Left renal pelvis (tissue), 4 donors: Measurements from ENCODE around the gene HPS1. TPM values are rescaled to one million over a fixed set of nuclear protein-coding genes. Genes with fewer than 3 reads are reported as not detected.

Experiments used
- DNase-seq, 4 donors: peaks; one replicate each; pipeline ENCODE4 v3.0.0-alpha.2; 2013; ENCODE audit warnings: low read depth in 4 of 4, low spot score in 3 of 4
- polyA plus RNA-seq, 4 donors: library from polyadenylated mRNA; unstranded; fragments of 120-200 nt; gene quantifications; one replicate each; pipeline ENCODE4 v1.2.1, GENCODE V29; 2013; ENCODE audit not compliant: insufficient read length in 4 of 4

Gene HPS1
- 10 to 100 TPM; 29.6 to 47.4 (median 31.0) TPM for polyA plus RNA-seq

DNA sequence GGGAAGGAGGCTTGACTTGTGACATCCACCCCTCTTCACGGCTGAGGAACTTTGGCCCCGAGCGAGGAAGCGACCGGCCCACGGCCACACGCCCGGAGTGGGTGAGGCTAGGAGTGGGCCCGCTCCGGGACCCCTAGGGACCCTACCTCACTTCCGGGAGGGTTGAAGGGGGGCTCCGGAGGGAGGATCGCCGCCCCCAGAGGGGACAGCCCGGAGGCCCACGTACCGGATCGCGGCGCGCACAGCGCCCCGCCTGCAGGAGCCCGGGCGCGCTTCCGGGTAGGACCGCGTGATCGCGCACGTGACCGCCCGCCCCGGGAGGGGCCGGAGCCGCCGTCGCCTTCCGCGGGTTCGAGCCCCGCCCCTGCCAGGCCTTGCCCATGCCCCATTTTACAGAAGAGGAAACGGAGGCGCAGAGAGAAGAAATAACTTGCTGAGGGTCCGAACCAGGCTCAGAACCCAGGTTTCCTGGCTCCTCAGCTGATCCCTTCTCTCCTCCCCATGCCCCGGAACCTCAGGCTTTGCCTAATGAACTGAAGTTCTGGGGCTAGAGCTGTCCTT, at the start of gene HPS1:
Gene HPS1 (minus strand): TSS at position 275 of the 561 bp plus-strand sequence. CDS start 3,695 bp downstream, outside the sequence.
- DNase-seq = peak; percentile 35 to 46 (median 40)

DNA sequence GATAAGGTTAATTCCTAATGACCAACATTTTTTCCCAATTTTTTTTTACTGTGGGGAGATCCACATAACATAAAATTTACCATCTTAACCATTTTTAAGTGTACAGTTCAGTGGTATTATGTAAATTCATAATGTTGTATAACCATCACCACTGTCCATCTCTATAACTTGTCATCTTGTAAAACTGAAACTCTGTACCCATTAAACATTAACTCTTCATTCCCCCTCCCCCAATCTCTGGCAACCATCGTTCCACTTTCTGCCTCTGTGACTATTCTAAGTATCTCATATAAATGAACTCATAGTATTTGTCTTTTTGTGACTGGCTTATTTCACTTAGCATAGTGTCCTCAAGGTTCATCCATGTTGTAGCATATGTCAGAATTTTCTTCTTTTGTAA, 46.0 kb upstream of the HPS1 start:
- no peak for DNase-seq

- no peak for DNase-seq
Observed at GRCh38 chr10:98489561-98490481, 43.1 kb upstream of the HPS1 start.

DNA sequence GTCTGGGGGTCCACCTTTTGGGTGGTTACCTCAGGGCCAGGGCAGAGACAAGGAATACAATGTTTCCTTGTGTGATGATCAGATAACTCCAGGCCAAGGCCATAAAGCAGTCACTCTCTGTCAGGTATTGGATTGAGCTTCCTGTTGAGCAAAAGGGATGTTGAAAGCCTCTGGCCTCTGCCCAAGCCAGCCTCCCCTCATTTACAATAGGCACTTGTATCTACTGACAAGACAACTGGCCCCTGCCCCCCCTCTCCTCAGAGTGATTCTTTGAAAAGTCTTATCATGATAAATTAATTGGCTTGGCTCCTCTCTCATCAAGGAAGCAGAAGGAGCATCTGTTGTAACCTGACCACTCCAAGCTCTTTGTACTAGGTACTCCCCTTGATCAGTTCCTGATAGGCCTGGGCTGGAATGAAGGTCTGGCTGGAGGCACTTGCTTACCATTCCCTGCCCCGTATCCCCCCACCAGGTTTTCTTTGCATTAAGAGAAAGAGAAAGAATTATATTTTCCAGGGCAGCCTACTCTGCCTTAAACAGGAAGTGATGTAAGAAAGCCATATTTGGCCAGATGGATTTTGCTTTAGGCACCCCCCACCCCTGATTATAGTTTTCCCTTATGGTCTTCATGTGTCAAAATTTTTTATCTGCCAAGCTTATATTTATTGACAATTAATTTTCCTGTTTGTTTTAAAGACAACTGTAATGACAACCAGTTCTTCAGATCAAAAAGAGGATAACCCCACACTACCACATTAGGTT, 42.1 kb upstream of the HPS1 start:
- DNase-seq = no peak

DNA sequence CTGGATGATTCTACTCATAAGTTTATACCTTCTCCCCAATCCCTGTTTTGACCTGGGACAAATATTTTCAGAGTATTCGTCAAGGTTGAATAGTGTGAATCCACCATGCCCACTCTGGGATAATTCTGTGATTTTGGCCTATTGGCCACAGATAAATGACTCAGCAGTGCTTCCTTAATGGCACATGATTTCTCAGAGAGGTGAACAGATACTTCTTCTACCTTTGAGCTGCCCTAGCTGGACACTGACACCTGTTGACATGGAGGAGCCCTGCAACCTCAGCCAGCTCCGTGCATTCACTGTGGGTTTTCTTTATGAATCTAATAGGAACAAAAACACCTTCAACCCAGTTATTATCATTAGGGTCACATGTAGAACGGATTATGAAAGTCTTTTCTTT, 40.9 kb upstream of the HPS1 start:
- DNase-seq = no peak

GRCh38 chr10:98486421-98486820, 39.7 kb upstream of the HPS1 start:
- DNase-seq = no peak

DNA sequence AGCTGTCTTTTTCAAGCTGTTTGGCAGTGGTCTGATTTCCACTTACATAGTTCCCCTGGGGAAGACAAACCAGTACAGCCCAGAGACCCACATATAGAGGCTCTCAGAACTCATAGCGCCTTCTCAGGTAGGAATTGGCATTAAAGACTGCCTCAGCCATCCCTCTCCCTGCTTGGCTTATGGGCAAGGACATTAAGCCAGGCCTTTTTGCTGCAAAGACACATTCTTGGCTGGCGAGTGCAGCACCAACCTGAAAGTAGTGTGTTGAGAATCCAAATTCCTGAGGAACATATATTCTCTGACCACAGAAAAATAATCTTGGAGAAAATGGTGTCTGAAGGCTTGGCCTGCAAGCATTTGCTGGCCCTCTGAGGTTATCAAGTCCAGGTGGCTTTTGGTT, 39.2 kb upstream of the HPS1 start:
- DNase-seq = no peak

DNA sequence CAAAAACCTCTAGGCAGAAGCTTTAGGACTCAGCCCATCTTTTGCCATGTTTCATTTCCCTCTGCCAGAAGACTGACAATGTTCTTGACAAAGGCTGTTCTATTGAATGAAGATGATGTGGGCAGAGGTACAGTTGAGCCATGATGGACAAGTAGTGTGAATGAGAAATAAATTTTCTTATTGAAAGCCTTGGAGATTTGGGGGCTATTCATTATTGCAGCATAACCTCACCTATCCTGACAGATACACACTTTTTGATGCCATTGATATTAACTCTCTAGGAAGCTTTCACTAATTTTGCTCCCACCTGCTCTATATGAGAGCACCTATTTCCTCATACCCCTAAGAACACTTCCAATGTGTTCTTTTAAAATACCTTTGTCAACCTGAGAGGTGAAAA, 36.9 kb upstream of the HPS1 start:
- DNase-seq = no peak

- no peak for DNase-seq
Observed at GRCh38 chr10:98482096-98482495, 35.4 kb upstream of the HPS1 start.

- DNase-seq = no peak
Observed at GRCh38 chr10:98481404-98481945, 34.7 kb upstream of the HPS1 start.

- no peak for DNase-seq
Observed at GRCh38 chr10:98478430-98479222, 31.9 kb upstream of the HPS1 start.

DNA sequence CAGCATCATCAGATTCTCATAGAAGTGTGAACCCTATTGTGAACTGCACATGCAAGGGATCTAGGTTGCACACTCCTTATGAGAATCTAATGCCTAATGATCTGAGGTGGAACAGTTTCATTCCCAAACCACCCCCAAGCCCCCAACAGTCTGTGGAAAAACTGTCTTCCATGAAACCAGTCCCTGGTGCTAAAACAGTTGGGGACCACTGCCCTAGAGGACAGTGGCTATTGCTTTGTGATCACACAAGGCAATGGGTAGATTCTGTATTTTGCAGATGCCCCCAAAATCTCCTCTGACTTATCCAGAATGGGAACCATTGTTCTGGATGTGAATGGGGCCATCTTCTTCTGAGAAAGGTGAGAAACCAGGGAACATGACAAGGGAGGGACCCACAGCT, 31.1 kb upstream of the HPS1 start:
- no peak for DNase-seq

DNA sequence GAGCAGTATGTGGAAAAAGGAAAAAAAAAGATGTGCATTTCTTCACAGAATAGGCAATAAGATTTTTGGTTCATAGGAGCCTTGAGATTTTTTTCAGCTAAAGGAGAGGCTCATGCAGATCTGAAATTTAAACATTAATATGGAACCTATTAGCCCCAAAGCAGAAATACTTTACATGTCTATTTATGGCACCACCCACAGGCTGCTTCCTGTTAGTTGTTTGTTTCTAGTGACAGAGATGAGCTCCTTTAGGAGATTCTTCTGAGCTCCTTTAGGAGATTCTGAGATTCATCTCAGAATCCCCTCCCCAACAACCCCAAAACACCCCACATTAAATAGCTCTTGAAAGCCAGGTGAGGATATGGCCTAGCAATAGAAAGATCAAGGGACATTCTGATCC, 27.9 kb upstream of the HPS1 start:
- no peak for DNase-seq

DNA sequence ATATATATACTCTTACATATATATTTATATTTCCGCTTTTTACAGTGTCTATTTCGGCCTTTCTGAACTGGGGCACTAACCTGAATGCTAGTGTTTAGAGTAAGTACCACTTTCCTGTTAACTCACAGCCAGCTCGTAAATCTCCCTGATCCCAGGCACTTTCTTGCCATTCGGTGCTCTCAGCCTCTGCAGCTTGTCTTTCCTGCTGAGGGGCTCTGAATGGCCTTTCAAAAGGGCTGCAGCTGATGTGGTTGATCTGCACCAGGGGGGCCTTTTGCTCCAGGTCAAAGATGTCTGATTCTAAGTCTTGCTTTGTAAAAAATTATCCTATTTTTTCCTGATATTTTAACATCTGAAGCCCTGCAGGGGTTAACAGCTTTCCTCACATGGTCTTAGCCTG, 25.5 kb upstream of the HPS1 start:
- DNase-seq = no peak

- no peak for DNase-seq
Observed at GRCh38 chr10:98470850-98471249, 24.1 kb upstream of the HPS1 start.

DNA sequence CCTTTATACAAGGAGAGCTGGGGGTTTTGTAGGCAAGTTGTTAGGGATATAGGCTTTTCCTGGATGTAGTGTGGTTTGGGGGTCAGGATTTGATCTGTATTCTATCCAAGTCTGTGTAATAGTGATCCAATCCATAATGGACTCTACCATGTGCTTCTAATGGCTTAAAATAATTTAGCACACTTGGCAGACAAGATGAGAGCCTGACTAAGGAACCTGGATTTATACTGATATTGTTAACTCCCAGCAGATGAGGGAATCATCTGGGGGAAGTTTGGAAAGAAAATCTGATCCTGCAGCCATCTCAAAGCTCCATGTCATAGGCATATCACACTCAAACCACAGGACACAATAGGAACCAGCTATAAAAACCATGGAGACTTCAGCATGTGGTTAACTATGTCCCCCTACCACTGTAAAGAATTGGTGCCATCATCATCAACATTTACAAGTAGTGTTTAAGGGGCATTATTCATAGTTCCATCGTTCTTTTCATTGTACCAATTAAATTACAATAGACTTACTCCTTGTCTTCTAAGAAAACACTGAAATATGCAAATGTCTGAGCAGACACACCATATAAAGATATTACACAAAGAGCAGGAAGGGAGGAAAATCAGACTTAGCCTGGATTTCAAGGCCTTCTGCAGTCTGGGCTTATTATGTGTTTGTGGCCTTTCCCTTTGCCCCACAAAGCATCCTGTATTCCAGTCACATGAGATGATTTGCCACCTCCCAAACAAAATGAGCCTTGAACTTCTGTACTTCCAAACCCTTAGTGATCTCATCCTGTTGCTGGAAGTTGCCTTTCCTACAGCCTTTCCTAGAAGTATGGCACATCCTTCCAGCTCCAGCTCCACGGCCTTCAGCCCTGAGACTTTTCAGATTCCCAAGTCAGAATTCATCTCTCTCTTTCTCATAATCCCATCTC, 22.5 kb upstream of the HPS1 start:
- DNase-seq = no peak

DNA sequence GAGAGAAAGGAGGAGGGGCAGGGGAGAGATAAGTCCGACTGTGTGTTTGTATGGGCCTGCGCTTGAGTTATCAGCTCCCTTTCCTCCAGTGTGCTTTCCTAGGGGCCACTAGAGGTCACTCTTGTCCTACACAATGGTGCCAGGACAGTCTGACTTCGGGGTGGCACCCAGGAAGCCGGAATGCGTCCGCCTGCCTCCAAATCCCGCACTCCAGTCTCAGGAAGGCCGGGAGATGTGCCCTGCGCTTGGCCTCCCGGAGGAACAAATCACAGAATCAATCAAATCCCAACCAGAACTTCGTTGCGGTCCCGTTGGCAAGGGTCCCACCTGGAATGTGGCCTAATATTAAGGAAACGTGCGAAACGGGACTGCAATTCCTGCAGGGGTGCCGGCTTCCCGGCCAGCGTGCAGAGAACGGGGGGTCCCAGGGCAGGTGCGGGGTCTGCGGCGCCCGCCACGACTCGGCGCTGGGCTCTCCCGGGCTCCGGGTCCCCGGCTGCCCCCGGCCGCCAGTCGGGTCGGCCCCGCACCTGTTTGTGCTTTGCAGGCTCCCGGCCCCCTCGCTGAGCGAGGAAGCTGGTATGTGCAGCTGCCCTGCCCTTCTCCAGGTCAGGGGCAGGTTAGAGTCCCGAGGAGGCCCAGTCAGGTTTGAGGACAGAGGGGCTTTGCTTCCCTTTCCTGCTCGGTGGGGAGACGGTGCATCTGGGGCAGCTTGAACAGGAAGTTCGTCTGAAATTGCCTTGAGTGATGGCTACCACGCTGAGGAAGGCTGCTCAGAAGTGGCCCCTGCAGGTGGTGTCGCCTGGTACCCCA, 21.0 kb upstream of the HPS1 start:
- peak; percentile 62 to 71 (median 65) for DNase-seq

GRCh38 chr10:98466861-98467505, 20.2 kb upstream of the HPS1 start:
- DNase-seq = no peak
